ENCODE measurements around the gene COL27A1.
"Not testable (repeated sequence)": the region's sequence is repeated elsewhere in the genome, so short reads cannot be mapped to it uniquely, and the experiment has no call there.

The COL27A1 gene

DNA sequence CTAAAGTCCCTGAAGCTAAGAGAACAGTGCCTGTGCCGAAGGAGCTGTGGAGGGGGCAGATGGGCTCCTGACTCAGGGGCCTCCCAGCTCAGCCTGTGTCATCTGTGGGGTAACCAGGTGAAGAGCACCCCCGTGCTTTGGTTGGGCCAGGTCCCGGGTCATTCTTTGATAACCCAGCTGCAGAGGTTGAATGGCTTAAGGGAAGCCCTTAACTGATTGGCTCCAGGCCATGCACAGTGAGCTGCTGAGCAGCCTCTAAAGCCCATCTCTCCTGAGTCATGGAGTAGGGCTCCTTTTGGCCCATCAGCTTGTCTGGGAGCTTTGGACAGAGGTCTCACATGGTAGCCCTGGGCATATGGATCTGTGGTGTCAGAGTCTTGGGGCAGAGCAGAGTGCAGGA lies 28.7 kb downstream of the COL27A1 start:
- DNase-seq (ENCODE audit: low read depth): no peak

DNA sequence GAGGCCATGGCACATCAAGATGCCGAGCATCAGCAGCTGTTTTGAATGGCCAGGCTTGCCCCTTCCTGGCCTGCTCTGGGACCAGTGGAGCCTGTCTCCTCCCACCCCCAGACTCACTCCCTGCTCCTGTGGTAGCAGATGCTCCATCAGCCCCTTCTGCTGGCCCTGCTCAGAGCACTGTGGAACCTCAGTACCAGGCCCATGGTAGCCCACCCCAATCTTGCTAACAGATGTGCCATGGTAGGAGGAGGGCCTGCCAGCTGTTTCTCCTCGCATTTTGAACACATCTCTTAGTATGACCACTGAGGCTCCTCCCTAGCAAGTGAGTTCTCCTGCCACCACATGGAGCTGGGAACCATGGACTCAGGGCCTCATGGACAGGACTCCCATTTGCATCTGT lies 29.5 kb downstream of the COL27A1 start:
- DNase-seq (ENCODE audit: low read depth): no peak

DNA sequence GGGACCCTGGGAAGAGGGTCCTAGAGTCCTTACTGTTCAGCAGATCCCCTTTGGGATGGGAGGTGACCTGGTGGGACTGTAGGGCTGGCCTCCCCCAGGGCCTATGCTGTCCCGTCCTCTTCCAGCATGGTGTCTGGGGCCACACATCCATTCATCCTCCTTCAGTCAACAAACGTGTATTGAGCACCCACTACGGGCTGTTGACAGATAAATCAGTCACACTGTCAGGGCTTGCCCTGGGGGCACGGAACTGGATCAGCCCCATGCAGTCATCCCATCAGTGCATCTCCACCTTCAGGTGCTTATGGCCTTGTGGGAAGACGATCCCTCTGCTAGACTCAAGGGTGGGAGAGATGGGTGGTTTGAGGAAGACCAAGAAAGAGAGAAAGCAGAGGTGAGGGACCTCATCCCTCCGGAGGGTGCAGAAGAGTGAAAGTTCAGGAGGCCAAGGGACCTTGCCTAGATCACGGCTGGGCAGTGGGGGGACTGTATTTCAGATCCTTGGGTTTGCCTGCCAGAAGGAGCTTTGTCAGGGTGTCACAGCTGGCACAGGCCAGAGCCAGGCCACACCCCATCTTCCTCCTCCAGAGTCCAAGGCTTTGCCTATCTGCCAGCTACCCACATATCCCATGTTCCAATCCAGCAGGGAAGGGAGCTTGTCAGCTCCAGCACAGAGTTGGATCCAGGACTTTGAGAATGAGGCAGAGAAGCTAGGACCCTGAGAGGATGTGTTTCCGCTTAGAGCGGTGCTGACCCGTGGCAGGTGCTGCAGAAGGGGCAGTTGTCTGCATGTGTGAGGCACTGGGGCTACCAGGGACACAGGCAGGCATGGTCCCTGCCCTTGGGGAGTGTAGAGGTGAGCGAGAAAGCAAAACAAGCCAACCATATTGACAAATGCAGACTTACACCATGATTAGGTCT lies 30.5 kb downstream of the COL27A1 start:
- no peak for DNase-seq (ENCODE audit: low read depth)

DNA sequence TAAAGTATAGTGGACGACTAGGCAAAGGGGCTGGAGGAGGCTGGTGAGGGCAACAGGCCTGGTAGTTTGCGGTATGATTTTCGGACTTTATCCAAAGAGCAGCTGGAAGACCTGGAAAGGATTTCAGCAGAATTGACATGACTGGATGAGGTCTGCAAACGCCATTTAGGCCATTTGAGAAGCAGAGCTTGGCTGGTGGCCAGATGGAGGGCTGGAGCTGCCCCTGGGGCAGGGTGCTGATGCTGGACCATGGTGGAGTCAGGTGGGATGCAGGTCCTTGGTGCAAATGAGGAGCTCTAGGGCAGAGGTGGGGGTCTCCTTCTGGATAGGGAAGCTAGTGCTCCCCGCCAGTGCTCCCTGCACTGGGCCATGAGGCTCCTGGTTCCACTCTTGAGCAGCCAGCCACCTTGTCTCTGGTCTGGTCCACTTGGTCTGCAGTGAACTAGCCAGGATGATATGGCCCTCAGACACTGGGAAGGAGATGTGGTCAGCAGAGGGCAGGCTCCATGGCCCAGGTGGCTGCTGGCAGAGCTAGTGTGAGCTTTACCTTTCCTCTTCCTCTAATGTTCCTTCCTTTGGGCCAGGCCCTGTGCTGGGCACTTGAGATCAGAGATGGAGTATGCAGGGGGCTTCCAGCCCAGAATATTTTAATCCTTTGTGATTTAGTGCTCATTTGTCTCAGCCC lies 31.4 kb downstream of the COL27A1 start:
- DNase-seq (ENCODE audit: low read depth): no peak

DNA sequence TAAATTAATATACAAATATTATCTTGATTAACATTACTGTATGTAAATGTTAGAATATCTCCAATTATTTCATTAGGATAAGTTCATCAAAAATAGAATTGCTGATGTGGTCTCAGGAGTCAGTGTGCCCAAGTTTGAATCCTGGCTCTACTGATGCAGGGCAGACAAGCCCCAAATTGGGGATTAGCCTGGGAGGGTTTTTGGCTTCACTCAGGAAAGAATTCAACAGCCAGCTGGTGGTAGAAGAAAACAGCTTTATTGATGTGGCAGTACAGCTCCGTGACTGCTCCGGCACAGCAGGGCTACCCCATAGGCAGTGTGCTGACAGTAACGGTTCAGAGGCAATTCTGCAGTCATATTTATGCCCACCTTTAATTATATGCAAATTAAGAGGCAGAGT lies 32.5 kb downstream of the COL27A1 start:
- DNase-seq (ENCODE audit: low read depth): no peak

DNA sequence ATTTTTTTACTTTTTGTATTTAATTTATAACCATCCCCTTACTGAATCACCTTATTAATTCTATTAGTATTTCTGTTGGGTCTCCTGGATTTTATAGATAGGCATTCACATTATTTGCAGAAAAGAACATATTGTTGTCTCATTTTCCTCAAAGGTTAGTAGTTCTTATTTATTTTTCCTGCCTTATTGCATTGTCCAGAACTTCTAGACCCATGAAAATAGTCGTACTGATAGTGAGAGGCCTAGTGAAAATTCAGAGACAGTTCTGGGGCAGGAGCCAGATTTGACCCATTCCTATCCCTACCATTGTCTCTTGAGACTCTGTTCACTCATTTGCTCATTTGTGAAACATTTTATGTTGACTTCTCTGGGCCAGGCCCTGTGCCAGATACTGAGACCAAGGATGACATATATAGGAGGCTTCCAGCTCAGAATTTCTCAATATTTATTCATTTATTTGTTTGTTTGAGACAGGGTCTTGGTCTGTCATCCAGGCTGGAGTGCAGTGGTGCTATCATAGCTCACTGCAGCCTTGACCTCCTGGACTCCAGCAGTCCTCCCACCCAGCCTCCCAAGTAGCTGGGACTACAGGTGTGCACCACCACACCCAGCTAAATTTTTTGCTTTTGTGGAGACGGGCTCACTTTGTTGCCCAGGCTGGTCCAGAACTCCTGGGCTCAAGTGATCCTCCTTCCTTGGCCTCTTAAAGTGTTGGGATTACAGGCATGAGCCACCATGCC lies 34.7 kb downstream of the COL27A1 start:
- no peak for DNase-seq (ENCODE audit: low read depth)

DNA sequence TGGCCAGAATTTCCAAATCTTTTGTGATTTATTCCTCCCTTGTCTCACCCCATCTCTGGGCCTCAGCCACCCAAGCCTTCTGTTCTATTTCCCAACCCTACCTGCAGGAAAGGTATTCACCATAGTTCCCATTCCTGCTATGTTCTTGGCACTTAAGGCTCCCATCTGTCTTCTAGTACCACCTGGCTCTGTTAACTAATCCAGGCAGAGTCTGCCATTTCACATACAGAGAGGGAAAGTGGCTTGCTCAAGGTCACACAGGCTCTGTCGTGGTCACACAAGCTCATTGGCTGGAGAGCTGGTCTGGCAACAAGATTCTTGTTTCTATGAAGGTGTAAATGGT lies 35.2 kb downstream of the COL27A1 start:
- no peak for DNase-seq (ENCODE audit: low read depth)

DNA sequence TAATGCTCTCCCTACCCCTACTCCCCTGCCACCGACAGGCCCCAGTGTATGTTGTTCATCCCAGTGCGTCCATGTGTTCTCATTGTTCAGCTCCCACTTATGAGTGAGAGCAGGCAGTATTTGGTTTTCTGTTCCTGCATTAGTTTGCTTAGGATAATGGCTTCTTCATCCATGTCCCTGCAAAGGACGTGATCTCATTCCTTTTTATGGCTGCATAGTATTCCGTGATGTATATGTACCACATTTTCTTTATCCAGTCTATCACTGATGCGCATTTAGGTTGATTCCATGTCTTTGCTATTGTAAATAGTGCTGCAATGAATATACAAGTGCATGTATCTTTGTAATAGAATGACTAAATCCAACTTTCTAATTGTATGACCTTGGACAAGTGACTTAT lies 36.1 kb downstream of the COL27A1 start:
- DNase-seq (ENCODE audit: low read depth): not testable (repeated sequence)

DNA sequence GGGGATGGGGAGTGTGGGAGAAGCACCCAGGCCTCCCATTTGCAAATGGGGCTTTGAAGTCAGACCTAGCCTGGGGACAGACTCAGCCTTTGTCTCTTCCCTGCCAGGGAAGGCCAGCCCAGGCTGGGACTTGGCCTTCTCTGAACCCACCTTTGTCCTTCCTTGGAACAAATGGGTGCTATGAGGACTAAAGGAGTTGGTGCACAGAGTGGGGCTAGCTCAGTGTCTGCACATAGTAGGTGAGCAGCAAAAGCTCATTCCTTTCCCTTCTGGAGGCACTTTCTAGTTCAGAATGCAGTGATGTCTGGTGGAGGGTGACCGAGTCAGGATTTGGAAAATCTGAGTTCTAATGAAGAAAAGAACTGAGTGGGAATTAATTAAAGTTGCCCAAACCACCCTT lies 37.2 kb downstream of the COL27A1 start:
- no peak for DNase-seq (ENCODE audit: low read depth)

DNA sequence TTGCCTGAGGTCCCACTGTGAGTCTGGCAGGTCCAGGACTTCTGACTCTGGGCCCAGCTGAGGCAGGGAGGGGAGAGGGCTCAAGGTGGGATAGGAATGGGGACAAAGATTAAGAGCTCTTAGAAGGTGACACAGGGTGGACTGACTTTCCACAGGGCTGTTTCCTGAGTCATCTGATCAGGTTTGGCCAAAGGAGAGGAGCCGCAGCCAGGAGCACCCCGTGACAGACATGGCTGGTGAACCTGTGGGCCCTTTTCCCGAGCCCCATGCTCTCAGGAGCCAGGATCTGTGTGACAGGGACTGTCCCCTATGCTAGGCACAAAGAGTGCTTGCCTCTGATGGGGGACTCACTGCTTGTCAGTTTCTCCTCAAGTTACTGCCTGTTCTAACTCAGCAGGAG lies 37.8 kb downstream of the COL27A1 start:
- no peak for DNase-seq (ENCODE audit: low read depth)

DNA sequence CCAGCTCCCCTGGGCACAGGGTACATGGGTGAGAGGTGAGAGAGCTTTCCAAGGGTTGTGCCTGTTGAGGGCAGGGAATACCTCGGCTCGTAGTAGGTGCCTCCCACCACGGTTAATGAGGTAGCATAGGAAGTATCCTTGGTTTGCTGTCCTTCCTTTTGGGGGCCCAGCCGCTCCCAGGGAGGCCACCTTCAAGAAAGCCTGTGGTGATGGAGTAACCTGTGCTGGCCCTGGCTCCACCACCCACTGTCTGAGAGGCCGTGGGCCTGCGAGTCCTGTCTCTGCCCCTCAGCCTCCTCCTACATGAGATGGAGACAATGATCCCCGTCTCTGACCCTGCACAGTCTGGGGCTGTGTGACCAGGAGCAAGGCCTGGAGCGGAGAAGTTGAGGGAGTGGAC lies 40.8 kb downstream of the COL27A1 start:
- DNase-seq (ENCODE audit: low read depth): no peak

DNA sequence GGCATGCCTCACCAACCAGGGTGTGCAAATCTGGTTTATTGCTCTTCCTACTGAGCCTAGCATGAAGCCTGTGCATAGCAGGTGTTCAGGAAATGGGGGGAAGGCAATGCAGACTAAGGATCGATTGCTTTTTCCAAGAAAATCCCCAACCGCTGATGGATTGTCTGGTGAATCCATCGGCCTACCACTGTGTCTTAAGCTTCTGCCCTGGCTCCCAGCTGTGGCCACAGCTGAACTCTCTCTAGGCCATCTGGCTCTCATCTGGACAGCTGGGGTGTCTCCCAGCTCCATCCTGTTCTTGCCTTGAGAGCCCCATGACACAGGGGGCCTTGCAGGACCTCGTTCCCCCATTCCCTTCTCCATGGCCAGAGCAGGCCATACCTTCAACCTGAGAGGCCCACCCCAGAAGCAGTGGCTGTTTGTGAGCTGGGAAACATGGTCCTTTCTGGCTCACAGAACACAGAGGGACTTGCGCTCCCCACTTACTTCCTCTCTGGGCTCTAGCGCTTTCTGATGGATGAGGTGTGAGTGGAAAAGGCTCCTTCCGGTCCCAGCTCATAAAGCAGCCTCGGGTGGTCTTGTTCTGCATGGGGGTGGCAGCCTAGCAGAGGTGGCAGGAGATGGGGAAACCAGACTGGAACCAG lies 41.8 kb downstream of the COL27A1 start:
- no peak for DNase-seq (ENCODE audit: low read depth)

DNA sequence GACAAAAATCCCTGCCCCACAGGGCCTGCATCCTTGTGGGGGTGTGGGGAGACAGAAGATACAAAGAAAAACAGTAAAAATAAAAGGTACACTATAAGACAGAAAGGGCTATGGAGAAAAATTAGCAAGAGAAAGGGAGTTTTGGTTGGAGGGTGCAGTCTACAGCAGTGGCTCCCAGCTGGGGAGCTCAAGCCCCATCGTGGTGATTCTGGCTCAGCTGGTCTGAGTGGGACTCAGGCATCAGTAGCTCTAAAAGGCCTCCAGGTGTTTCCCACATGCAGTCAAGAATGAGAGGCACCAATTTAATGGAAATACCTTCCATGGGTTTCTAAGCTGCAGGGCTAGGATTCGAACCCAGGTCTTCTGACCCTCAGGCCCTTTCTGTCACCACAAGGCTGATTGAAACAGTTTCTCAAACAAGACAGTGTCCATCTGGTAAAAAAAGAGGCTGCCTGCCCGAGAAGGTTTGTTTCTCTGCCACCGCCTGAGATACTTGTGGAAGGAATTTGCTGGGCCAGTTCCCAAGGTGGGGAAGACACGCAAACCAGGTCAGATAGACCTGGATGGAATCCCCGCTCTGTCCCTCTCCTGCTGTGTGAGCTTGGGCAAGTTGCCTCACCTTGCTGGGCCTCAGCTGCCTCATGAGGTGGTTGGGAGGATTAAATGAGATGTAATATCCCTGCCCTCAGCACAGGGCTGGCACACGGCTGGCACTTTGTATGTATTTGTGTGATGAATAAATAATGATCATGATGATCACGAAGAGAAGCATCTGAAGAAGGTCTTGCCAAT lies 43.1 kb downstream of the COL27A1 start:
- DNase-seq (ENCODE audit: low read depth): no peak

DNA sequence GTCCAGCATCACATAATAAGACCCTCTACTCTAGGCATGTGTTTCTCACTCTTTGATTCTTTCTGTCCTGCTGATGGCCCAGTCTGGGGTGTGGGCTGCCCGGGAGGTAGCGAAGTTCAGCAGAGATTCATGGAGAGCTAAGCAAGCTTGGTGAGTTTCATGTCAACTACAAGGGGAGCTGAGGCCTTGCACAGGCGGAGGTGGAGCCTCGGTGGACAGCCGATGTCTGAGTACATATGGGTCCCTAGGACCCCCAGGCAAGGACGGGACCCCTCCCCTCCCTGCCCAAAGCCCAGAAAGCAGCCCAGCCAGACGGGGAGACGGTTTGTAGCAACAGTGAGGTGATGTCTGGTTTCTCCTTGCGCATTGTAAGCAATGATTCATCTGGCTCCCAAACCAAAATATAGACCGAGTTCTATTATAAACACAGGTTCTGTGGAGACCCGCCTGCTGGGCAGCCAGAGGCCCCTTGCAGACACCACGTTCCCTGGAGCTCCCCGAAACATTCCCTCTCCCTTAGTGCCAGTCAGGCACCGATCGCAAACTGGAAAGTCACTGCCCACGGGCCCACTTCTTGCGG lies 45.5 kb downstream of the COL27A1 start:
- no peak for DNase-seq (ENCODE audit: low read depth)

DNA sequence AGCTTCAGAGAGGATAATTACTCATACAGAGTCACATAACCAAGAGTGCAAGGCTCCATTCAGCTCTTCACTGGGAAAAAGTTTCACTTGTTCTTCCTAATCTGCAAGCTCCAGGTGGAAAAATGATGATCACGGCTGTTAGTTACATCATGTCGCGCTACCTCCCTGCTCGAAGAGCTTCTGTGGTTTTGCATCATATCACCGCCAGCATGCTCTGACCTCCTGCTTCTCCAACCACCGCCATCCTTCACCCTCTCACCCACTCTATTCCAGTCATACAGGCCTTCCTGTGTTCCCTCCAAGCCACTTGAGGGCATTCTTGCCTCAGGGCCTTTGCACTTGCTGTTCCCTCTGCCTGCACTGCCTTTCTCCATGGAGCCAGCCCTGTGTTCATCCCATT lies 47.1 kb downstream of the COL27A1 start:
- DNase-seq (ENCODE audit: low read depth): no peak

DNA sequence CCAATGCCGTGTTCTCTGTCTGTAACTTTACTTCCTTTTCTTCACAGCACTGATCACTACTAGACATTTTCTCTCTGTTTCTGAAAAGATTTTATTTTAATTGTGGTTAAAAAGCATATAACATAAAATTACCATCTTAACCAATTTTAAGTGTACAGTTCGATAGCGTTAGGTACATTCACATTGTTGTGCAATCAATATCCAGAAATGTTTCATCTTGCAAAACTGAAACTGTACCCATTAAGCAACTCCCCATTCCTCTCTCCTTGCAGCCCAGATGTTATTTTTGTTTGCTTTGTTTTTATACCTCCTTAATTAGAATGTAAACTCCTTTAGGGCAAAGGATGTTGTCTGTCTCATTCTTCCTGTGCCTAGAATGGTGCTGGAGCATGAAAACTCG lies 47.5 kb downstream of the COL27A1 start:
- DNase-seq (ENCODE audit: low read depth): no peak

DNA sequence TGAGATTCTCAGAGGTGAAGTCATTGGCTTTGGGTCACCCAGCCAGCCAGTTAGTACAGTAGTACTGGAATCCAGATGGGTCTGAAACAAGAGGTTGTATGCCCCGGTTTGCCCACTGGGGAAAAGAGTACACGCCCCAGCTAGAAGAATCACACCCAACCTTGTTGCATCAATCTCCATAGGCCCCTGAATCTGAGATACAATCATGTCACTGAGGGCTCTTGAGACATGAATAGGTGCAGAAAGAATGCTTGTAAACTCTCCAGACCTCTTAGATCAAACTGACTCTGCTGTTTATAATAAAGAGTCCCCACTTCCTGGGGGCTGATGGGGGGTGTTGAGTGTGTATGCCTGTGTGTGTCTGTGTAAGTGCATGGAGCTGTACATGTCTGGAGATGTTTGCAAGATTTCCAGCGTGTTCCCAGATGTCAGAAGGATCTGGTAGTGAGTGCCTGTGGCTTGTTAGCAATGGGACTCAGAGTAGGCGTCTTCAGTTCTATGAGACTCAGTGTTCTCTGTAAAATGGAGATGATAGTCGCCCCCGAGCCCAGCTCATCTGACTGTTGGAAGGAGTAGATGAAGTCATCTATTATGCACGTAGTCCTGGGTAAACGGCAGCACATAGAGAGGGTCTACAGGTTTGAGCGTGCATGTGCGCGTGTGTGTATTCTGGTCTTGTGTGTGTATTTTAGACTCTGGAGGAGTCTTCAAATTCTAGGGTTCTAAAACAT lies 48.2 kb downstream of the COL27A1 start:
- DNase-seq (ENCODE audit: low read depth): no peak

DNA sequence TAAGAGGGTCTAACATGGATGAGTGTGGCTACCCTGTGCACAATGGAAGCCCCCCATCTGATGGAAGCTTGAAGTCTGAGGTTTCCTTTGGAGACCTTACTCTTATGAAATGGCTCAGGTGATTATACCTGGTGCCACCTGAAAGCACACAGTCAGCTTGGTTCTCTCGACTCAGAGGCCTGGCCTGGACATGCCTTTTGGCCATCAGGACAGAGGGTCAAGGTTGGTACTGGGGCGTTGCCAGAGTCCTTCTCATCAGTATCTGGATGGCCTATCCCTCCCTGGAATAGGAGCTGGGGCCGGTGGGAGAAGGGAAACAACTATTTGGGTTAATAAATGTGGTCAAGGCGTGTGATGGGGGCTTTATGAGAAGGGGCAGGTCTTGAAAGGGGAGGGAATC lies 48.9 kb downstream of the COL27A1 start:
- DNase-seq (ENCODE audit: low read depth): no peak

DNA sequence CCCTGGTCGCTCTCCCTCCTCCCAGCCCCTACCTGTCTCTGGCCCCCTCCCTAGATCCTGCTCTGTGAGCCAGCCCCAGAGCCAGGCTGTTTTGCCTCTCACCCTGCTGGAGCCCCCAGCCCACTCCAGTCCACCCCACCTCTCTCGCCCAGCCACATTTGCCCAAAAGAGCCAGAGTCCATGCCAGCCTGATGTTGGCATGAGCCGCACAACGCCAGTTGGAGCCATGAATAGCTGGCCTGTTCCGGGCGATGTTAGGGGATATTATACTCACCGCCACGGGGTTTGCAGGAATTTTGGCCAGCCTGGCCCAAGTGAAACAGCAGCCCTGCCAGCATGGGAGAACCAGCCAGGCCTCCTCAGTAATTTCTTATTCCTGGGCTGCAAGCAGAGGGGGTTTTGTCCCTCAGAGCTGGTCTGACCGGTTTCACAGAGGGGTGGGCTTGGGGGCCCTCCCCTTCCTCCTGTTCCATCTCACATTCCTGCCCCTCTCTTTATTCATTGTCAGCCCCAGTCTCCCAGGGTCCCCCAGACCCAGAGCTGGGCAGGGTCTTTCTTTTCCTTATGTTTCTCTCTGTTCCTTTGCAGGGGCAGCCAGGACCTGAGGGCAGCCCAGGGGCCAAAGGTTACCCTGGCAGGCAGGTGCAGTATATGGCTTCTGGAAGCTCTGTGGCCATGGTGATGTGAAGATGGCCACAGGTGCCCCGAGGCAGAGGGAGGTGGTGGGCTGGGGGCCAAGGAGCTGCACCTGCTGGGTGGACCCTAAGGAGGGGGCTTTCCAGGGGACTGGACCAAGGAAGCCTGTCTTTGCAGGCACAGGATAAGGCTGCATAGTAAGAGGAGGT lies 50.1 kb downstream of the COL27A1 start:
- DNase-seq (ENCODE audit: low read depth): no peak
